ENCODE results near the gene RFX6. TPM values are rescaled to one million over a fixed set of nuclear protein-coding genes. Genes with fewer than 3 reads are reported as not detected.

Gene RFX6
- total and polyA plus RNA-seq, 2 experiments from 2014 or later = not detected

GRCh38 chr6:116941727-116942126, 64.7 kb downstream of the RFX6 start:
- 8 to 9% methylated on average over 4 of the region's 4 CpGs for WGBS, 2 experiments (ENCODE audit: low coverage in 1 of 2, low lambda C conversion rate in 2 of 2, missing lambda C conversion rate in 2 of 2)
- no peak for TF ChIP-seq EZH2 (IDR thresholded peaks at IDR 0.05; ENCODE audit: insufficient read depth, poor library complexity, severe bottlenecking)
- no peak for TF ChIP-seq EZH2phosphoT487 (IDR thresholded peaks at IDR 0.05; ENCODE audit: insufficient read depth, low read depth)
- Histone ChIP-seq H3K27me3 (replicated peaks; ENCODE audit: insufficient read depth) (no peaks in the 10 kb centered on the region; the same call in 1 of the 2 replicates), H3K9me3 (ENCODE audit: low read depth) (no peaks in the 10 kb centered on the region), H3K4me3 (no peak overlapping the region), H3K4me2 (ENCODE audit: unreplicated experiment) (no peak overlapping the region), H2AFZ (no peak overlapping the region), H3K36me3 (ENCODE audit: low read depth) (no peaks in the 10 kb centered on the region), H4K20me1 (ENCODE audit: insufficient read depth) (no peaks in the 10 kb centered on the region), H3K27ac (no peak overlapping the region), H3K79me2 (ENCODE audit: insufficient read depth) (no peaks in the 10 kb centered on the region), H3K9me2 (ENCODE audit: insufficient read depth) (no peaks in the 10 kb centered on the region), H3K4me1 (ENCODE audit: insufficient read depth) (no peaks in the 10 kb centered on the region), H3K9ac (no peak overlapping the region), H3F3A (ENCODE audit: insufficient read depth) (no peaks in the 10 kb centered on the region)
- in situ Hi-C loops (cut with MboI) = no loop called here
- DNase-seq = no peak

DNA sequence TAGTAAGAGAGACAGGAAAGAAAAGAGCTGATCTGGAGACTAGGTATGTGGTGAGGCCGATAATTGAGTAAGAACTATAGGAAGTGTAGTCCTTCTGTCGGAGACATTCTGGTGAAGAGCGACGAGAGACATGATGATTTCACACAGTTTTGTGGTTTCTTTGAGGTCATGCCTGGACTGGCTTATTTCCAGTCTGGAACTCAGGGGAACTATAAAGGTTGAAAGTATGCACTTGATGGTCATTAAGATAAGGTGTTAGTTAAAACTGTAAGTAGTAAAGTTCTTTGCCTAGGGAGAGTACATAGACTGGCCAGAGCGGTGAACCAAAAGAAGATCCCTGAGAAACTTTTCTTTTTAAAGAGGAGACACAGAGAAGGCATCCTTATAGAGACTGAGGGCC, 68.8 kb downstream of the RFX6 start:
- no peaks in the 10 kb centered on the region for H3F3A ChIP-seq (ENCODE audit: insufficient read depth)
- no peaks in the 10 kb centered on the region; the same call in 1 of the 2 replicates for H3K27me3 ChIP-seq (replicated peaks; ENCODE audit: insufficient read depth)
- H3K9me3 ChIP-seq (ENCODE audit: low read depth) = no peaks in the 10 kb centered on the region
- H3K27ac ChIP-seq = no peak overlapping the region
- no peaks in the 10 kb centered on the region for H4K20me1 ChIP-seq (ENCODE audit: insufficient read depth)
- no peak for DNase-seq
- H3K36me3 ChIP-seq (ENCODE audit: low read depth) = no peaks in the 10 kb centered on the region
- WGBS, 2 experiments (ENCODE audit: low coverage in 1 of 2, low lambda C conversion rate in 2 of 2, missing lambda C conversion rate in 2 of 2) = 44% methylated on average over 5 of the region's 5 CpGs
- TF ChIP-seq EZH2 (IDR thresholded peaks at IDR 0.05; ENCODE audit: insufficient read depth, poor library complexity, severe bottlenecking) (no peak), EZH2phosphoT487 (IDR thresholded peaks at IDR 0.05; ENCODE audit: insufficient read depth, low read depth) (no peak)
- no peaks in the 10 kb centered on the region for H3K4me1 ChIP-seq (ENCODE audit: insufficient read depth)
- in situ Hi-C loops (cut with MboI) = no loop called here
- H3K4me3 ChIP-seq = no peak overlapping the region
- H3K9me2 ChIP-seq (ENCODE audit: insufficient read depth) = no peaks in the 10 kb centered on the region
- H3K9ac ChIP-seq = no peak overlapping the region
- no peak overlapping the region for H3K4me2 ChIP-seq (ENCODE audit: unreplicated experiment)
- H2AFZ ChIP-seq = no peak overlapping the region
- no peaks in the 10 kb centered on the region for H3K79me2 ChIP-seq (ENCODE audit: insufficient read depth)

DNA sequence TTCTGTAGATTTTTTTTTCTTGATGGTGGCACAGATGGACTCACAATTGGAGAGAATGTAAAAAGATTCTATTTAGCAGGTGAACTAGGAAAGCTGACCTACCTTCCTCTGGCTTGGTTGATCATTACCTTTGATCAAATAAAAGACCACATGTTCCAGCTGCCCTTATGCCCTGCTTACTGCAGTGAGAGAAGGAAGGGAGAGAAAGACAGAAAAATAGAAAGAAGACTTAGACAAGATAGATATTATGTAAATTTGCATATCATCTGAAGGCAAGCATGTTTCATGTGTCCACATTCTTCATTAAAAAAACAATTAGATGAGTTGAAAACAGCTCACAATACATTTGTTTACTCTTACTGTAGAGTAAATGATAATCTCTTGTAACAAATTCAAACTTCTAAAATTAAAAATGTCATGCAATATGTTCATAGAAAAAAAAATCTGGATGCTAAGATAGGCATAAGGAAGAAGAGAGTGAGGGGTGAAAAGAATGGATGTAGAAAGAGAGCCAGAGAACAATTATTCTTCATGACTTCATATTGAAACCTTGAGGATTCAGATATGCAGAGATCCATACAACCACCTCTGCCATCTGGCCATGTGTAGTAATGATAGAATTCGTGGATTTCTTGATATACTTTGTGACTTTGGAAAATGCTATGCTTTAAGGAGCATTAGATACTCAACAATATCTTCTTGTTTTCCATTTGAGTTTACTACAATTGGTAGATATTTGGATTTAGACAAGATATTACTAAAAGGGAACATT, 71.7 kb downstream of the RFX6 start:
- in situ Hi-C loops (cut with MboI) = no loop called here

GRCh38 chr6:116949964-116950363, 72.9 kb downstream of the RFX6 start:
- no peak overlapping the region for H3K27ac ChIP-seq
- no peaks in the 10 kb centered on the region for H3F3A ChIP-seq (ENCODE audit: insufficient read depth)
- H3K27me3 ChIP-seq (replicated peaks; ENCODE audit: insufficient read depth) = no peaks in the 10 kb centered on the region
- in situ Hi-C loops (cut with MboI) = no loop called here
- TF ChIP-seq EZH2phosphoT487 (IDR thresholded peaks at IDR 0.05; ENCODE audit: insufficient read depth, low read depth) (no peak), EZH2 (IDR thresholded peaks at IDR 0.05; ENCODE audit: insufficient read depth, poor library complexity, severe bottlenecking) (no peak)
- H4K20me1 ChIP-seq (ENCODE audit: insufficient read depth) = no peaks in the 10 kb centered on the region
- H3K9me3 ChIP-seq (ENCODE audit: low read depth) = no peaks in the 10 kb centered on the region
- WGBS, 2 experiments (ENCODE audit: low coverage in 1 of 2, low lambda C conversion rate in 2 of 2, missing lambda C conversion rate in 2 of 2) = 7 to 10% methylated on average over 2 of the region's 2 CpGs
- no peak overlapping the region for H3K9ac ChIP-seq
- H3K4me3 ChIP-seq = no peak overlapping the region
- no peaks in the 10 kb centered on the region for H3K36me3 ChIP-seq (ENCODE audit: low read depth)
- DNase-seq = no peak
- H3K4me2 ChIP-seq (ENCODE audit: unreplicated experiment) = no peak overlapping the region
- H2AFZ ChIP-seq = no peak overlapping the region
- no peaks in the 10 kb centered on the region for H3K4me1 ChIP-seq (ENCODE audit: insufficient read depth)
- H3K9me2 ChIP-seq (ENCODE audit: insufficient read depth) = no peaks in the 10 kb centered on the region
- H3K79me2 ChIP-seq (ENCODE audit: insufficient read depth) = no peaks in the 10 kb centered on the region

More for the DNA sequence above, 71.7 kb downstream of the RFX6 start:
- Histone ChIP-seq H3K27ac (no peak overlapping the region), H3F3A (ENCODE audit: insufficient read depth) (no peaks in the 10 kb centered on the region), H3K27me3 (replicated peaks; ENCODE audit: insufficient read depth) (no peaks in the 10 kb centered on the region), H3K9ac (no peak overlapping the region), H3K4me2 (ENCODE audit: unreplicated experiment) (no peak overlapping the region), H4K20me1 (ENCODE audit: insufficient read depth) (no peaks in the 10 kb centered on the region), H3K79me2 (ENCODE audit: insufficient read depth) (no peaks in the 10 kb centered on the region), H3K36me3 (ENCODE audit: low read depth) (no peaks in the 10 kb centered on the region), H2AFZ (no peak overlapping the region), H3K4me3 (no peak overlapping the region), H3K4me1 (ENCODE audit: insufficient read depth) (no peaks in the 10 kb centered on the region), H3K9me2 (ENCODE audit: insufficient read depth) (no peaks in the 10 kb centered on the region), H3K9me3 (ENCODE audit: low read depth) (no peaks in the 10 kb centered on the region)
- WGBS, 2 experiments (ENCODE audit: low coverage in 1 of 2, low lambda C conversion rate in 2 of 2, missing lambda C conversion rate in 2 of 2) = 11 to 12% methylated on average over 1 of the region's 1 CpG
- DNase-seq = no peak
- TF ChIP-seq EZH2 (IDR thresholded peaks at IDR 0.05; ENCODE audit: insufficient read depth, poor library complexity, severe bottlenecking) = no peak
- no peak for TF ChIP-seq EZH2phosphoT487 (IDR thresholded peaks at IDR 0.05; ENCODE audit: insufficient read depth, low read depth)

All from GM23248 (cell line).